Measurements from ENCODE around the gene ASIC3. TPM values are rescaled to one million over a fixed set of nuclear protein-coding genes. Genes with fewer than 3 reads are reported as not detected.
A peak's percentile ranks its signal among the peaks of the same experiment; 100 is the strongest.

Gene ASIC3
- total RNA-seq, 1 experiment from 2014 or later, result 1.1 TPM

GRCh38 chr7:151016505-151016904, 31.8 kb upstream of the ASIC3 start:
- H3K4me1 Mint-ChIP-seq (ENCODE audit: low read depth, unreplicated experiment), result peaks cover 22% of the 10 kb centered on the region

GRCh38 chr7:151016942-151017341, 31.4 kb upstream of the ASIC3 start:
- Histone ChIP-seq H3K36me3 (ENCODE audit: control insufficient read depth, insufficient read depth, low read length) (no peaks in the 10 kb centered on the region), H3K9me3 (no peaks in the 10 kb centered on the region), H3K27me3 (replicated peaks; ENCODE audit: control insufficient read depth, insufficient read depth, low read length) (no peaks in the 10 kb centered on the region), H3K4me3 (ENCODE audit: low read depth, low read length) (no peak overlapping the region), H3K4me1 (peaks cover 37% of the 10 kb centered on the region)
- Mint-ChIP-seq H3K4me1 (ENCODE audit: low read depth, unreplicated experiment) (peaks cover 22% of the 10 kb centered on the region), H3K36me3 (ENCODE audit: insufficient read depth, unreplicated experiment) (no peaks in the 10 kb centered on the region), H3K9me3 (ENCODE audit: unreplicated experiment) (no peaks in the 10 kb centered on the region), H3K4me3 (ENCODE audit: unreplicated experiment) (no peak overlapping the region), H3K27me3 (ENCODE audit: insufficient read depth, unreplicated experiment) (peaks cover 4% of the 10 kb centered on the region), H3K27ac (ENCODE audit: unreplicated experiment) (no peak overlapping the region)
- POLR2A ChIA-PET, result no interaction called here
- intact Hi-C loops (cut with micrococcal nuclease; ENCODE audit: unreplicated experiment), result no loop called here
- no peak for DNase-seq
- TF ChIP-seq CTCF (IDR thresholded peaks at IDR 0.05; ENCODE audit: insufficient read depth in 1 of 2, low read depth in 1 of 2, low read length in 1 of 2, severe bottlenecking in 1 of 2, unreplicated experiment in 1 of 2), result no peak
- CTCF ChIA-PET, result interaction anchor here (1.1 kb wide), 1 partner anchor 31 kb away, joined by 3 read pairs; no protein-coding TSS in a partner anchor
- no TSS peak for BruUV-seq (replicated peaks)

More at GRCh38 chr7:151016505-151016904, 31.8 kb upstream of the ASIC3 start:
- H3K27me3 Mint-ChIP-seq (ENCODE audit: insufficient read depth, unreplicated experiment), result peaks cover 4% of the 10 kb centered on the region
- no peaks in the 10 kb centered on the region for H3K36me3 Mint-ChIP-seq (ENCODE audit: insufficient read depth, unreplicated experiment)
- CTCF ChIA-PET, result interaction anchor here (1.1 kb wide), 1 partner anchor 31 kb away, joined by 3 read pairs; no protein-coding TSS in a partner anchor
- Histone ChIP-seq H3K4me1 (peaks cover 40% of the 10 kb centered on the region), H3K9me3 (no peaks in the 10 kb centered on the region), H3K4me3 (ENCODE audit: low read depth, low read length) (no peak overlapping the region), H3K27me3 (replicated peaks; ENCODE audit: control insufficient read depth, insufficient read depth, low read length) (no peaks in the 10 kb centered on the region), H3K36me3 (ENCODE audit: control insufficient read depth, insufficient read depth, low read length) (no peaks in the 10 kb centered on the region)
- no peak overlapping the region for H3K27ac Mint-ChIP-seq (ENCODE audit: unreplicated experiment)
- no peaks in the 10 kb centered on the region for H3K9me3 Mint-ChIP-seq (ENCODE audit: unreplicated experiment)
- DNase-seq, result no peak
- no peak overlapping the region for H3K4me3 Mint-ChIP-seq (ENCODE audit: unreplicated experiment)
- TF ChIP-seq CTCF (IDR thresholded peaks at IDR 0.05; ENCODE audit: insufficient read depth in 1 of 2, low read depth in 1 of 2, low read length in 1 of 2, severe bottlenecking in 1 of 2, unreplicated experiment in 1 of 2), result no peak
- POLR2A ChIA-PET, result no interaction called here
- no TSS peak for BruUV-seq (replicated peaks)
- intact Hi-C loops (cut with micrococcal nuclease; ENCODE audit: unreplicated experiment), result no loop called here

- Histone ChIP-seq H3K9me3 (no peaks in the 10 kb centered on the region), H3K4me3 (ENCODE audit: low read depth, low read length) (no peak overlapping the region), H3K36me3 (ENCODE audit: control insufficient read depth, insufficient read depth, low read length) (no peaks in the 10 kb centered on the region), H3K4me1 (peaks cover 31% of the 10 kb centered on the region), H3K27me3 (replicated peaks; ENCODE audit: control insufficient read depth, insufficient read depth, low read length) (no peaks in the 10 kb centered on the region)
- H3K36me3 Mint-ChIP-seq (ENCODE audit: insufficient read depth, unreplicated experiment), result no peaks in the 10 kb centered on the region
- no peak for TF ChIP-seq CTCF (IDR thresholded peaks at IDR 0.05; ENCODE audit: insufficient read depth in 1 of 2, low read depth in 1 of 2, low read length in 1 of 2, severe bottlenecking in 1 of 2, unreplicated experiment in 1 of 2)
- no peak for DNase-seq
- H3K4me3 Mint-ChIP-seq (ENCODE audit: unreplicated experiment), result peak overlapping the region; percentile 77
- H3K4me1 Mint-ChIP-seq (ENCODE audit: low read depth, unreplicated experiment), result peaks cover 17% of the 10 kb centered on the region
- H3K27me3 Mint-ChIP-seq (ENCODE audit: insufficient read depth, unreplicated experiment), result peaks cover 4% of the 10 kb centered on the region
- ChIA-PET POLR2A (no interaction called here), CTCF (interaction anchor here (1.0 to 3.3 kb wide), 4 partner anchors 10 to 54 kb away, joined by 3 to 54 read pairs (median 22); partner anchors contain the start of gene ABCB8)
- intact Hi-C loops (cut with micrococcal nuclease; ENCODE audit: unreplicated experiment), result no loop called here
- peak overlapping the region; percentile 80 for H3K27ac Mint-ChIP-seq (ENCODE audit: unreplicated experiment)
- BruUV-seq (replicated peaks), result no TSS peak
- no peaks in the 10 kb centered on the region for H3K9me3 Mint-ChIP-seq (ENCODE audit: unreplicated experiment)
These were observed 30.9 kb upstream of the ASIC3 start for GRCh38 chr7:151017370-151017952.

Measured in Caco-2 (cell line).